ENCODE measurements around the gene TCP11X2.
"Not testable (repeated sequence)": the region's sequence is repeated elsewhere in the genome, so short reads cannot be mapped to it uniquely, and the experiment has no call there.

TCP11X2 gene

DNA sequence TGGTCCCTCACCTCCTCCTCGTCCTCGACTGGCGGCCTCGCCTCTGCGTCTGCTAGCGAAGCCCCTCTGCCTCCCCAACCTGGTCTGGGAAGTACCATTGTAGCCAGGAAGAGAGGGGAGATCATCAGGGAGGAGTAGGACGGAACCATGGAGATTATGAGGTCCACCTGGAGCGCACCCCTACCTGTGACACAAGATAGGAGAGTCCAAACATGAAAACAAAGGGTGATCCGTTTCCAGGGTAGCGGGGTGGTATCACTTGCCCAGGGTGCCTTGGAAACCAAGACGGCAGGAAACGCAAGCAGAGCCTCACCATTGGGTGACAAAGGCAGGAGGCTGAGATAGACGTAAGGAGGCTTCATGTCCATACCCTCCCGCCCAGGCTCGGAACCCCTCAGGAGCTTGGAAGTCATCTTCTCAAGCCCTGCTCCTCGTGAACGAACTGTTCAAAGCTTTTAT lies at the start of gene TCP11X2:
TCP11X2 (minus strand) TSS at position 51 of the 459 bp plus-strand sequence.
- DNase-seq, result not testable (repeated sequence)

DNA sequence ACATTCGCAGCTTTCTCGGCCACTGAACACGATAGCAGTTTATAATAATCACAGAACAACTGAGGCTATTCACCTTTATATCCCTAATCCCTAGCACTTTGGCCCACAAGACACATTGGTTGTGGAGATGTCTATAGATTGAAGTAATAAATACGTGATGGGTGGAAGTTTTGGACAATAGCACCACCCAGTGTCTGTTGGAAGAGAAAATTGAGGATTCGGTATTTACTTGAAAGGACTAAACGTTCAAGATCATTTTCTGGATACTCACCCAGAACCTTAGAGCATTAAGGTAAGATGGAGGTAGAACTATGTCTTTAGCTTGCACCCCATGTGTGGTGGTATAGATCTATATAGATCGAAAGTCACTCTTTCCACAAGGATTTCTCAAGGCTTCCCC lies 45.7 kb upstream of the TCP11X2 start:
- DNase-seq, result no peak

DNA sequence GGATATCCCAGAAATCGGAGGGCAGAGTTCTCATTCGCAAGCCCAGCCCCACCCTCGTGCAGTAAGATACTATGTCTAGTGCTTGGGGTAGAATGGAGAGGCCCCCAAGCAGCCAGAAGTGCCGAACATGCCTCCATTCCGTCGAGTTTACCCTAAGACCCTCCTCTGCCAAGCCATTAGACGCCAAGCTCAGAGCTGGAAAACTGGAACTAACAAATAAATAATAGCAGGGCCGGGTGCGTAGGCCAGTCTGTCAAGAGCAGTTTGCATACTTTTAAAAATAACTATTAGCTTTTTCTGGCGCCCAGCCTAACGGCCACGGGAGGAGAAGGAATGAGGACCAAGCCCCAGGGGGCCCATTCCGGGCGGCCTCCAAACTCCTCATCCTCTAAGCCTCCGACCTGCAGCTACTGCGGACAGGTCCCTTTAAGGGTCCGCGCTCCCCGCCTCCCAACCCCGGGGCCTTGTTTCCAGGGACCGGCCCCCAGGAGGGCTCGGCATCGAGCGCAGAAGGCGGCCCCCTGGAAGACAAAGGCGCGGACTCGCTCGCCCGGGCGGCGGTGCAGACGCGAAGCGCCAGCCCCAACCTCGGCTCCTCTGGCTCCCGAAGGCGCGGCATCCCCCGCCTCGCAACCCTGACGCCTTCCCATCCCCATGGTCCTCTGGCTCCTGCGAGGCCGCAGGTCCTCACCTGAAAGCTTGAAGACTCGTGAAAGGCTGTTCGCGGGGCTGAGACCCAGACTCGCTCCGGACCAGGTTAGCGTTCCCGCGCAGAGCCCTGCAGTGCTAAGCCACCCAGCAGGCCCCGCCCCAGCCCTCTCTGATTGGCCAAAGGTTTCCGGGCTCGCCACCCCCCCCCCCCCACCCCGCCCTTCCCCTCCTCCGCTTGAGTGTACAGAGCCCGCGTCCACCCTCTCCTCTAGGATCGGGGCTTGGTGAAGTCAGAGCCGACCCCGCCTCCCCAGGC lies 44.6 kb upstream of the TCP11X2 start, which contains the start of gene TMSB15A:
TMSB15A (minus strand) TSS at position 765 of the 967 bp plus-strand sequence.
- peak; percentile 69 for DNase-seq

DNA sequence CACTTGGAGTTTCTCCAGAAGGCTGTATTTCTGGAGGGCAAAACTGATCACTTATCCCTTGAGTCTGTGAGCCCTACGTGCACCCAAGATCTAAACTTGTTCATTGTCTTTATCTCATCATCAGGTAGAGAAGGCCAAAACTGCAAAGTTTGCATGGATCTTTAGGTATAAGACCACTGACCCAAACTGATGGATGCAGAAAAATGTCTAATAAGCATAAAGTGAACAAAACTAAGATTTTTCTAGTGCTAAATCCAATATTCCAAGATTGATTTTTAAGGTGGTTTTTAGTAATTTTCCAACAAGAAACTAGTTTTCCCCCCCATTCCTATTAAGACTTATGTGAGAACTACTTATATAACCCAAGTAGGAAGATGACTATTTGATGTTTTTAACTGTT lies 42.9 kb upstream of the TCP11X2 start:
- no peak for DNase-seq

DNA sequence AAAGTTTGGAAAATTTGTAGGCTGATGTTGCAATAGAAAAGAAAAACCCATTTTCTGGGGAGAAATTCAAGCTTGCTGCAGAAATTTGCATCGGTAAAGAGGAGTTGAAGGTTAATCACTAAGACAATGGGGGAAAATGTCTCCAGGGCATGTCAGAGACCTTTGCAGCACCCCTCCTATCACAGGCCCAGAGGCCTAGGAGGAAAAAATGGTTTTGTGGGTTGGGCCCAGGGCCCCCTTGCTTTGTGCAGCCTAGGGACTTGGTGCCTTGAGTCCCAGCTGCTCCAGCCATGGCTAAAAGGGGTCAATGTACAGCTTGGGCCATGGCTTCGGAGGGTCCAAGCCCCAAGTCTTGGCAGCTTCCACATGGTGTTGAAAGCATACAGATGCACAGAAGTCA lies 27.1 kb upstream of the TCP11X2 start:
- DNase-seq, result no peak

DNA sequence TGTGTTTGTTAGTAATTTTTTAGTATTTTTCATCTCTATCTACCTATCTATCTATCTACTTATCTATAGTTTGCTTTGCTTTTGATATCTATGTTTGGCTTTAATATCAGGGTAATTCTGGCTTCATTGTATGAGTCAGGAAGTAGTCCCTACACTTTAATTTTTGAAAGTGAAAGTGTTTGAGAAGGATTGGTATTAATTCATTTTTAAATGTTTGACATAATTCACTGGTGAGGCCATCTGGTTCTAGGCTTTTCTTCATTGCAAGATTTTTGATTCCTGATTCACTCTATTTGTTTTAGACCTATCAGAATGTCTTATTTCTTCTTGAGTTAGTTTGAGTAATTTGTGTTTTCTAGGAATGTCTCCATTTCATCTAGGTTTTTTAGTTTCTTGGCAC lies 20.2 kb upstream of the TCP11X2 start:
- DNase-seq, result no peak

DNA sequence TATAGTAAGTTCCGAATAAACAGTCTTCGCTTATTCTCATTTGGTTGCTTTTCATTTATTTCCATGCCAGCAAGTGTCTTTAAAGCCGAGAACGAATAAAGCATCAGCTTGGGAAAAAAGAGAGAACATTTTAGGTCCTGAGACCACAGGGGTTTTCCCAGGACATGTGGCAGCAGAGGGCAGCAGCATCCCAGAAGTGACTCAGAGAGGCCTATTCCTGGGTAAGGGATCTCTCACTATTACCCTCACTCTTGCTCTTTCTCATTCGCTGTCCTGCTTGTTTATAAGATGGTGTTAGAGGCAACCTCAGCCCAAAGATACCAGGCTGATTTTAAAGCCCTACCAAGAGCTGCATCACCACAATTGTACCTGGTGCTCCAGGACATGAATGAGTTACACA lies 7.2 kb upstream of the TCP11X2 start:
- DNase-seq, result not testable (repeated sequence)

DNA sequence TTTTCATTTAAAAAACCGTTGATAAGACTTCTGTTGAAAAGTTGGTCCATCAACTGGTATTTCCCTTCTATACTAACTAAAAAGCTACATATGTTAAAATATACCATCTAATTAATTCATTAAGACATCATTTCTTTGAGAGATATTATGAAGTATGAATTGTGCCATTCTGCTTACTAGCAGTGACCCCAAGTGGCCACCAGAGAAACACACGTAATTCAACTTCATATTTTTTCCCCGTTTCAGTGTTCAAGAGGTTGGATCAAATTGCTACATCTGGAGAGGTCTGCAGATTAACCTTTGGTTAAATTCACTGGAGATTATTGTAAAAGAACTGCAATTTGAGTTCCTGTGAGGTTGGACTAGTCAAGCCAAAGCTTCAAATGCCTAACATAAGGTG lies 1.4 kb downstream of the TCP11X2 start:
- DNase-seq, result not testable (repeated sequence)

DNA sequence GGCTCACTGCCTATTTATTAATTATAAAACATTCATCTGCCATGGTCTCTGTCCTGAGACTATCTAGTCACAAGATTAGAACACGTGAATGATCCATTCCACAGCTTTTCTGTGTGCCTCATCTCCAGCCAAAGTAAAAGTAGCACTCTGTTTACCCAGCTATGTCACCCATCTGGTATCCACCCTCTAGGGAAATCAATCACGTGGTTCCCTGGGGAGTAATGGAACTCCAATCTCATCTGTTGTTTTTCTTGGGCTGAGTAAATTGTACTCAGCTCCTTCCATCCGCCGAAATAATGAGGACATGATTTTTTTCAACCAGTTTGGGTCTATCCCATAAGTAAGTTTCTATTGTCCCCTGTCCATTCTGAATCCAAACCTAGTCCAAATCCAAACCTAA lies 13.0 kb downstream of the TCP11X2 start:
- DNase-seq, result not testable (repeated sequence)

DNA sequence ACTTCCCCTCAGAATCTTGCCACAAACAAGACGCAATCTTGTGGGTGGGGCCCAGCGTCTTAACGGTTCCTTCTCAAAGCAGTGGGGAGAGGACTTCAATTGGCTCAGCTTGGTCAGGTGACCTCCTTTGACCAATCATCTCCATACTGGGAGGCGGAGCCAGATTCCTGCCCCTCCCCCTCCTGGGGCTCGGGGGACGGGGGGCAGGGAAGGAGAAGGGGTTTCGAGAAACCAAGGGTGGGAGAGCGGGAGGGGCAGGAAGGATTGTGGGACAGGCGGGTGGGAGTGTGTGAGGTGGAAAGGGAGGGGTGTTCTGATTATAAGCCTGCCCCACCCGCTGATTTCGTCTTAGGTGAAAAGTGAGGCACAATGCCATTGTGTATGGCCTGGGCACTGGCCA lies 31.7 kb downstream of the TCP11X2 start, which contains the start of gene NXF2B:
NXF2B (minus strand) TSS at position 101 of the 400 bp plus-strand sequence. CDS start 59,972 bp downstream, outside the sequence.
- DNase-seq, result not testable (repeated sequence)

DNA sequence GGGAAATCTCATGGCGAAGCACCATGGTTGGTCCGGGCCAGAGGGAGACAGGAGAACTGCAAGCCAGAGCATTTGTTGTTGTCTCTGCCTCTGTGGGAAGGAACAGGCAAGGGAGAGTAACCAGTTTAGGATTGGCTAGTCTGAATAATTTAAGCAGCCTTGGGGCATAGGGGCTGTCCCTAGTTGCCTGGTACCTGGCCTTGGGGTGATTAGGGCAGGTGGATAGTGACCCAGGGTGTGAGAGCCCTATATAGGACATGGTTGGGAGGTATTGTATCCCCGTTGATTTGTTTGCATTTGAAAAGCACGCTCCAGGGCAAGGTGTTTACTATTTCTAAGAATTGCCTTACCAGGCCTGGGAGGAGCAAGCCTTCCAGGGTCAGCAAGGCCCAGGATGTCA lies 57.1 kb downstream of the TCP11X2 start:
- not testable (repeated sequence) for DNase-seq
